NB4 (cell line): ENCODE data around the gene FGD3.

Experiments used
- DNase-seq: peaks from one replicate; pipeline ENCODE4 v3.0.0; 2010; ENCODE audit warnings: low read depth
- H3K4me3 ChIP-seq: one replicate; pipeline ENCODE4 v1.5.1; 2011; ENCODE audit warnings: mild to moderate bottlenecking, low read depth, low read length, moderate library complexity
- CTCF ChIP-seq: IDR thresholded peaks from one replicate; pipeline ENCODE4 v1.5.1; 2012; ENCODE audit warnings: low read depth, low read length
- MAX ChIP-seq: IDR thresholded peaks from 2 replicates; pipeline ENCODE4 v1.6.1; 2011; ENCODE audit warnings: low read depth, low read length
- MYC ChIP-seq: IDR thresholded peaks from 2 replicates; pipeline ENCODE4 v1.6.1; 2011; ENCODE audit warnings: low read depth, low read length
- POLR2A ChIP-seq: IDR thresholded peaks from 2 replicates; pipeline ENCODE4 v1.6.1; 2011; ENCODE audit warnings: mild to moderate bottlenecking; ENCODE audit not compliant: insufficient read length; ENCODE audit errors: extremely low read depth

Gene FGD3

DNA sequence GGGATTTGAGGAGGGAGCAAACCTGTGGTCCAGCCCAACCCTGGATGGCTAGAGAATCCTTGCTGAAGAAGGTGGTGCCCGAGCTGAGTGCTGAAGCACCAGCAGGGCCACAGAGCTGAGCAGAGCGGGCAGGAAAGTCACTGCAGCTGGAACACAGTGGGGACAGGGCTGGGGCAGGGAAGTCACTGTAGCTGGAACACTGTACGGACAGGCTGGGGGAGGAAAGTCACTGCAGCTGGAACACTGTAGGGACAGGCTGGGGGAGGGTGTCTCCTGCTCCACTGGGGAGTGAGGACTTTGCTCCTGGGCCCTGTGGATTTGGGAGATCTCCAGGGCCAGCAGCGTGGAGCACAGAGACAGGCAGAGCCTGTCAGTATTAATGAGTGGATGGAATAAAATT, 102.2 kb downstream of the FGD3 start:
- no peak overlapping the region for H3K4me3 ChIP-seq
- TF ChIP-seq CTCF (no peak), POLR2A (no peak), MAX (no peak), MYC (no peak)
- no peak for DNase-seq

DNA sequence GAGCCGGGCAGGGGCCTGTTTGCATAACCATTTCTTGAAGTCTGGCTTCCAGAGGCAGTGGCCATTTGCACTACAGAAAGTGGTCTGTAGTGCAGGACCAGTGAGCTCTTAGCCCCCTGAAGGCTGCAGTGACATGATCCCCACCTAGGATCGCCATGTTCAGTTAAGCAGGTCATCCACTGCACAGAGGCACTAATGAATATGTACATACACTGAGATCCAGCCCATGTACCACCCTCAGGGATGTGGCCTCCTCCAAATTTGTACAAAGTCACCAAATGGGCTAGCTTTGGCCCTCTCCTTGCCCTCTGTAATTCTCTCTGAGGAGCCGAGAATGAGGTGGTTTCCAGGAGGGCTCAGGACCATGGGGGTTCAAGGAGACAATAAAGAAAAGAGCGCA, 102.9 kb downstream of the FGD3 start:
- TF ChIP-seq MAX (no peak), POLR2A (no peak), MYC (no peak), CTCF (no peak)
- H3K4me3 ChIP-seq, result no peak overlapping the region
- DNase-seq, result no peak

- no peak for DNase-seq
- TF ChIP-seq MYC (no peak), POLR2A (no peak), MAX (no peak), CTCF (no peak)
- H3K4me3 ChIP-seq, result no peak overlapping the region
These were observed 104.4 kb downstream of the FGD3 start for GRCh38 chr9:93051680-93052089.

DNA sequence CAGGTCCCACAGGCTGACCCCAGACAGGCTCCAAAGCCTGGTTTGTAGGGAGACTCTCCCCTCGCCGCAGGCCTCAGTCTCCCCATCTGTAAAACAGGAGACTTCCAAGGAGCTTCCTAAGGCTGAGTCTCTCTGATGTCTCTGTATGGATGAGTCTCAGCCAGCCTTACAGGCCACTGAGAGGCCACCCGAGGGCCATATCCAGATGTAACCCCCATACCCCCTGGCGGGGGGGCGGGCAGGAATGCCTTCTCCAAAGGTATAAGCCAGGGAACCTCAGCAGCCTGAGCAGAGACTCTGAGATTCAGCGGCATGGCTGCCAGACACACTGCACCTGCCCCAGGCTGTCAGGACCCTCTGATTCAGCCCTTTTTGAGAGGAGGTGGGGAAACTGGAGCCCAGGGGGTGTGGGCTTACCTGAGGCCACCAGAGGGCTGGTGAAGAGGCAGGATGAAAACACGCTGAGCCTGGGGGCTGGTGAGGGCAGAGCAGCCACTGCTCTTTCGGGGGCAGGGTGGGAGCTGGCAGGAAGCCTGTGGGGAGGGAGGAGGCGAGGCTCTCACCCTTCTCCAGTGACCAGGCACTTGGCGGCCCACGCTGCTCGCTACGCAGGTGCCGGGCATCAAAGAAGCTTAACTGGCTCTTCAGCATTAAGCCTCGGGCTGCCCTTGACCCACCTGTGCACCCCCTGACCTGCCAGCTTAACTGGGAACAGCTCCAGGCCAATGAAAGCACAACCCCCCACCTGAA, 105.6 kb downstream of the FGD3 start:
- no peak for DNase-seq
- TF ChIP-seq CTCF, result no peak
- no peak for TF ChIP-seq MAX

DNA sequence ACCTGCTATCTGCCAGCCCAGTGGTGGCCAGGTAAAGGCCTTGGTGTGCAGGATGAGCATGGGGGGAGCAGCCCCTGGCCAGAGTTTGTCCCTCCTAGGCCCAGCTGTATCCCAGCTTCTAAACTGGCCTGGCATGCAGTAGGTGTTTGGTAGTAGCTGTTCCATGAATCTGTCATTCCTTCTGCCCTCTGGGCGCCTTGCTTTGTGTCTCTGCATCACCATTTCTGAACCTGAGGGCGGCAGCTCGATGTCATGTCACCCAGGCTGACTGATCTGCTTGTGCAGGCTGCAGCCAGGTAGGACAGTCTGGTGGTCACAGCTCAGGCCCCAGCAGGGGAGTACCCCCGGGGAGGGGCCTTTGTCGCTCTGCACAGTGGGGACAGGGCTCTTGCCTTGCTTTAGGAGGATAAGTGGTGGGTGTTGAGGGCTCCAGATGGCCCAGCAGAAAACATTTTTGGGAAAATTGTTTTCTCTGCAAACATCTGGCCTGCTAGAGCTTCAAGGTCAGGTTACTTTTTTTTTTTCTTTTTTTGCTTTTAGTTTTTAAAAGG, 106.5 kb downstream of the FGD3 start:
- H3K4me3 ChIP-seq, result no peak overlapping the region
- TF ChIP-seq MYC, result no peak
- no peak for TF ChIP-seq CTCF
- no peak for TF ChIP-seq POLR2A
- TF ChIP-seq MAX, result no peak
- no peak for DNase-seq

More for the DNA sequence above, 105.6 kb downstream of the FGD3 start:
- H3K4me3 ChIP-seq, result no peak overlapping the region
